Endothelial cell of umbilical vein (primary cell): Measurements from ENCODE around the gene P2RX2. TPM values are rescaled to one million over a fixed set of nuclear protein-coding genes. Genes with fewer than 3 reads are reported as not detected.

Source experiments
- BruUV-seq: library from RNA; stranded (reverse); fragments of 400-500 nt; replicated peaks from 2 replicates; lab custom pipeline; 2021; lab: Mats Ljungman, UMichigan
- CTCF ChIA-PET: fragments of 300-600, 350-600 bp; sonication (Branson Sonifier 250); formaldehyde crosslinking; loops from one replicate; lab custom pipeline; 2021; ENCODE audit warnings: antibody characterized with exemption, inconsistent platforms; lab: Charles Lee
- POLR2A ChIA-PET: fragments of 300-600, 350-600 bp; sonication (Branson Sonifier 250); formaldehyde crosslinking; loops from one replicate; lab custom pipeline; 2021; ENCODE audit warnings: antibody characterized with exemption, inconsistent platforms; lab: Charles Lee
- DNase-seq: peaks from one replicate; pipeline ENCODE4 v3.0.0-alpha.2; 2011; ENCODE audit warnings: low read depth, low spot score
- FAIRE-seq: peaks from 2 replicates; lab custom pipeline; 2011; peaks lifted over from hg19 to GRCh38; lab: Jason Lieb, UNC
- H2AFZ ChIP-seq: 2 replicates; pipeline ENCODE4 v1.6.0; 2012; ENCODE audit warnings: low read depth, low read length, control low read depth, inconsistent platforms
- H3K27ac ChIP-seq: 2 replicates; pipeline ENCODE4 v1.5.1; 2011; ENCODE audit warnings: low read depth, mild to moderate bottlenecking, control low read depth, low read length, moderate library complexity; ENCODE audit not compliant: insufficient read depth
- H3K27me3 ChIP-seq, 2 experiments: 2 replicates each; pipeline versions ENCODE4 v1.6.0 to v1.6.1; 2011; ENCODE audit warnings: low read length in 2 of 2, mixed read lengths in 1 of 2; ENCODE audit not compliant: control insufficient read depth in 2 of 2, insufficient read depth in 2 of 2
- H3K36me3 ChIP-seq, 2 experiments: 2 replicates in 1 of 2; 3 replicates in 1 of 2; pipeline ENCODE4 v1.5.1; 2011; ENCODE audit warnings: low read length in 2 of 2, mild to moderate bottlenecking in 1 of 2, moderate library complexity in 1 of 2; ENCODE audit not compliant: control insufficient read depth in 2 of 2, insufficient read depth in 2 of 2; ENCODE audit errors: extremely low read depth in 1 of 2
- H3K4me1 ChIP-seq: 3 replicates; pipeline ENCODE4 v1.5.1; 2011; ENCODE audit warnings: mild to moderate bottlenecking, low read length; ENCODE audit not compliant: control insufficient read depth, insufficient read depth; ENCODE audit errors: extremely low read depth
- H3K4me2 ChIP-seq: 2 replicates; pipeline ENCODE4 v1.6.1; 2011; ENCODE audit warnings: low read length, control low read depth, mixed read lengths; ENCODE audit not compliant: insufficient read depth
- H3K4me3 ChIP-seq, 3 experiments: fragments of 200-600 bp in 1 of 3; sonication (generic), shearing (Covaris generic) in 1 of 3; replicated peaks in 1 of 3; 2 replicates each; pipeline ENCODE4 v1.5.1; 2011 to 2016; ENCODE audit warnings: control low read depth in 3 of 3, low read length in 3 of 3, mild to moderate bottlenecking in 2 of 3, inconsistent platforms in 1 of 3, low read depth in 1 of 3, moderate library complexity in 1 of 3; ENCODE audit not compliant: insufficient read depth in 1 of 3
- H3K79me2 ChIP-seq: 2 replicates; pipeline ENCODE4 v1.6.0; 2012; ENCODE audit warnings: low read length, inconsistent platforms; ENCODE audit not compliant: control insufficient read depth, insufficient read depth
- H3K9ac ChIP-seq: replicated peaks from 2 replicates; pipeline ENCODE3; 2011; ENCODE audit warnings: low read length, control low read depth; ENCODE audit not compliant: insufficient read depth; ENCODE audit errors: extremely low read depth
- H3K9me1 ChIP-seq: replicated peaks from 3 replicates; pipeline ENCODE4 v1.6.0; 2011; ENCODE audit warnings: mild to moderate bottlenecking, low read length; ENCODE audit not compliant: control insufficient read depth, insufficient read depth; ENCODE audit errors: extremely low read depth
- H3K9me3 ChIP-seq: replicated peaks from 2 replicates; pipeline ENCODE4 v1.5.1; 2012; ENCODE audit warnings: low read length, inconsistent platforms; ENCODE audit not compliant: control insufficient read depth, insufficient read depth
- H4K20me1 ChIP-seq: replicated peaks from 2 replicates; pipeline ENCODE3; 2011; ENCODE audit warnings: mild to moderate bottlenecking, low read length; ENCODE audit not compliant: control insufficient read depth, insufficient read depth; ENCODE audit errors: extremely low read depth
- GATA2 ChIP-seq: IDR thresholded peaks from 2 replicates; pipeline ENCODE4 v1.7.0; 2011; ENCODE audit warnings: low read depth, mild to moderate bottlenecking, moderate library complexity, mixed read lengths, low read length; ENCODE audit not compliant: insufficient read length, insufficient read depth
- MYC ChIP-seq: IDR thresholded peaks from one replicate; pipeline ENCODE4 v1.6.1; 2011; ENCODE audit warnings: mild to moderate bottlenecking, low read depth, low read length
- POLR2A ChIP-seq: IDR thresholded peaks from 2 replicates; pipeline ENCODE4 v1.6.1; 2012; ENCODE audit warnings: low read depth, mild to moderate bottlenecking, control low read depth, low read length
- POLR2AphosphoS5 ChIP-seq: IDR thresholded peaks from 2 replicates; pipeline ENCODE4 v1.6.1; 2012; ENCODE audit warnings: low read depth, mild to moderate bottlenecking, control low read depth, low read length, moderate library complexity; ENCODE audit not compliant: insufficient read depth
- dilution Hi-C: fragments of 300-500 bp; cut with MboI; formaldehyde crosslinking; loops from one replicate; pipeline ENCODE4 v1.15.0; 2019; ENCODE audit warnings: low sequenced_read_pairs; ENCODE audit not compliant: extremely low pct_ligation_motif_present
- intact Hi-C: fragments of 100-400 bp; cut with micrococcal nuclease; formaldehyde crosslinking; loops from one replicate; pipeline ENCODE4 v1.10.0; 2022
- polyA plus RNA-seq, 4 experiments: library from polyadenylated mRNA; depleted of rRNA in 3 of 4; stranded (reverse) in 3 of 4; unstranded in 1 of 4; fragments of >200 nt; gene quantifications; 2 replicates each; pipeline versions ENCODE4 v1.2.1 to v1.2.3, GENCODE V29; 2011 to 2012; ENCODE audit warnings: missing spikeins in 1 of 4
- total RNA-seq: library from RNA; stranded (reverse); gene quantifications from 2 replicates; pipeline ENCODE4 v1.2.3, GENCODE V29; 2021
- TF ChIP-seq, protein P1 (sequence below): IDR thresholded peaks from 2 replicates; pipeline ENCODE4 v1.6.1; 2011; ENCODE audit not compliant: insufficient read depth, insufficient read length

P2RX2 gene
- total and polyA plus RNA-seq, 2 donors (not counting 3 experiments of a cell fraction or from before 2014, with no cell fraction given) = not detected

DNA sequence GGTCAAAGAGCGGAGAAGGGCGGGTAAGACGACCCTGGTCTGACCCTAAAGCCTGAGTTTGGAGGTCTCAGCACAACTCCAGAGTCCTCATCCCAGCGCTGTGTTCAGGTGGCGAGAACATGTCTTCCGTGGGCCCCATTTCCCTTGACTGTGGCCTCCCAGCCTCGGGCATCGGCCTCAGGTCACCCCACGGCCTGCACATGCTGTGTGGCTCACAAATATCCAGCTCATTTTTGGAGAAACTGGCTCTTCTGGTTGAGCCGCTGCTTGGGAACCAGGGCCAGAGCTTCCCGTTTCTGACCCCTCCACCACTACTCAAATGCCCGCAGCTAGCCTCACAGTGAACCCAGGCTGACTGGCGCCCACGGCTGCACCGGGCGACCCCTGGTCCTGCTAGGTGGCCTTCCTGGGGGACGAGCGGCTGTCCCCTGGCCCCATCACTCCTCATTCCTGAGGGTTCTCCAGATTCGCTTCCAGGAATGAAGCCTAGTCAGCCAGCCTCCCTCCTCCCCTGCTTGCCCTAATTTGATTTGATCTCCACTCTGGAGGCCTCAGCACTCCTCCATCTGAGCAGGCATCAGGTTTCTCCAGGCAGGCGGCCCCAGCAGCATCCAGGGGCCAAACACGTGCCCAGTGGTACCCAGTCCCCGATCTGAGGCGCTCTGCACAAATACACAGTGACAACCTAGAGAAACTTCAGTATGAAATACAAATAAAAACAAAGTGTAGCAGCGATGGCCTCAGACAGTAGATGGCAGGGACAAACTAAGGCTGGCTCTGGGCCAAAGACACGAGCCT is 4.7 kb downstream of the P2RX2 start:
- H3K4me1 ChIP-seq = no peaks in the 10 kb centered on the region
- POLR2A ChIA-PET = no interaction called here
- H3K27ac ChIP-seq = no peak overlapping the region
- H3K9me3 ChIP-seq = no peaks in the 10 kb centered on the region
- no peaks in the 10 kb centered on the region for H3K79me2 ChIP-seq
- intact Hi-C loops = no loop called here
- FAIRE-seq (no peak), DNase-seq (no peak)
- TF ChIP-seq, protein P1, sequence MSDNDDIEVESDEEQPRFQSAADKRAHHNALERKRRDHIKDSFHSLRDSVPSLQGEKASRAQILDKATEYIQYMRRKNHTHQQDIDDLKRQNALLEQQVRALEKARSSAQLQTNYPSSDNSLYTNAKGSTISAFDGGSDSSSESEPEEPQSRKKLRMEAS = no peak
- H2AFZ ChIP-seq = no peak overlapping the region
- H3K9me1 ChIP-seq = no peaks in the 10 kb centered on the region
- H3K9ac ChIP-seq = no peak overlapping the region
- H3K36me3 ChIP-seq = peaks cover 0 to 8% of the 10 kb centered on the region in 2 experiments
- peaks cover 5 to 8% of the 10 kb centered on the region in 2 experiments for H3K27me3 ChIP-seq
- CTCF ChIA-PET = interaction anchor here (1.6 to 1.9 kb wide), 2 partner anchors 8 to 16 kb away, joined by 3 to 7 read pairs; no protein-coding TSS in a partner anchor
- H4K20me1 ChIP-seq = no peaks in the 10 kb centered on the region
- no TSS peak for BruUV-seq
- H3K4me3 ChIP-seq = no peak overlapping the region
- dilution Hi-C loops = no loop called here
- H3K4me2 ChIP-seq = no peak overlapping the region

DNA sequence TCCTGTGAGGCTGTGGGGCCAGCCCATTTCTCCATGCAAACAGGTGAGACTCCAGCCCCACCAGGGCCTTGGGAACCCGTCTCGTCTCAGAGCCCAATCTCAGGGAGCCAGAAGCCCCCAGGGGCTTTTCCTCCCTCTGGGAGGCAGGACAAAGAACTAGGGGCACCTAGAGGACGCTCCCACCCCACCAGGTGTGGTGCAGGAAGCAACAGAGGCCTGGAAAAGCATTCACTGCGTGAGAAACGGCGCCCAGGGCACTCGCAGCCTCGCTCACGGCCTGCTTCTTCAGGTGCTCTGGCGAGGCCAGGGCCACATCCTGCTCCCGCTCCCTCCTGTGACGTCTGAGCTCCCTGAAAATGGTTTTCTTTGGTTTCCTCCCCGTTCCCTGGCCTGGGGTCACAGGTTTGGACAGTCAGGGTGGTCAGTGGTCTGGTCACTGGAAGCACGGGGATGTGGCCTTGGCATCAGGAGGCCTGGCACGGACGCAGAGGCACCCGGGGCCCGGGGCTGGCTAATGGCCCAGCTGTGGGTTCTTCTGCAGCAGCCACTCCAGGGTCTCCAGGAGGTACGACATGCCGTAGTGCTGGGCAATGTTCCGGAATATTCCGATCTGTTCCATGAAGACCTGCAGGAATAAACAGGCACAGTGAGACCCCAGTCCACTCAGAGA is 5.7 kb downstream of the P2RX2 start:
- TSS peak; percentile 51 for BruUV-seq
- no peak overlapping the region for H3K27ac ChIP-seq
- no peaks in the 10 kb centered on the region for H3K9me1 ChIP-seq
- H3K27me3 ChIP-seq = peaks cover 0 to 8% of the 10 kb centered on the region in 2 experiments
- no peaks in the 10 kb centered on the region for H3K79me2 ChIP-seq
- no peak overlapping the region for H3K4me2 ChIP-seq
- no peak overlapping the region for H2AFZ ChIP-seq
- intact Hi-C loops = no loop called here
- no peak overlapping the region for H3K9ac ChIP-seq
- peaks cover 0 to 8% of the 10 kb centered on the region in 2 experiments for H3K36me3 ChIP-seq
- dilution Hi-C loops = no loop called here
- FAIRE-seq (no peak), DNase-seq (no peak)
- CTCF ChIA-PET = interaction anchor here (1.9 kb wide), 1 partner anchor 9 kb away, joined by 7 read pairs; no protein-coding TSS in a partner anchor
- TF ChIP-seq MYC = no peak
- TF ChIP-seq GATA2 = no peak
- no peak for TF ChIP-seq POLR2A
- no peak for TF ChIP-seq POLR2AphosphoS5
- H4K20me1 ChIP-seq = no peaks in the 10 kb centered on the region
- H3K4me1 ChIP-seq = no peaks in the 10 kb centered on the region
- POLR2A ChIA-PET = no interaction called here
- no peaks in the 10 kb centered on the region for H3K9me3 ChIP-seq
- no peak overlapping the region for H3K4me3 ChIP-seq
